Activated naive CD4-positive, alpha-beta T cell treated with anti-CD3 and anti-CD28 coated beads, Interleukin-2, amount 10 ng/mL, durations not matched to agents 7 days and 5 days (primary cell): ENCODE measurements around the gene ATPAF1.

Experiments
- CTCF ChIA-PET: fragments of 350-600 bp; sonication (Branson Sonifier 250); formaldehyde crosslinking; loops from one replicate; lab custom pipeline; 2021; ENCODE audit warnings: antibody characterized with exemption; lab: Charles Lee
- DNase-seq: peaks from one replicate; pipeline ENCODE4 v3.0.0-alpha.2; 2020
- H3K27ac Mint-ChIP-seq: one replicate; pipeline ENCODE4 v1.8.0; 2021; ENCODE audit warnings: mild to moderate bottlenecking, moderate library complexity, mixed read lengths
- H3K27me3 Mint-ChIP-seq: one replicate; pipeline ENCODE4 v1.8.0; 2021; ENCODE audit warnings: mild to moderate bottlenecking, mixed read lengths
- H3K36me3 Mint-ChIP-seq: one replicate; pipeline ENCODE4 v1.8.0; 2021; ENCODE audit warnings: mixed read lengths
- H3K4me1 Mint-ChIP-seq: one replicate; pipeline ENCODE4 v1.8.0; 2021; ENCODE audit warnings: mixed read lengths
- H3K4me3 Mint-ChIP-seq: one replicate; pipeline ENCODE4 v1.8.0; 2021; ENCODE audit warnings: mild to moderate bottlenecking, moderate library complexity, mixed read lengths
- H3K9me3 Mint-ChIP-seq: one replicate; pipeline ENCODE4 v1.8.0; 2021; ENCODE audit warnings: mixed read lengths

Gene ATPAF1

DNA sequence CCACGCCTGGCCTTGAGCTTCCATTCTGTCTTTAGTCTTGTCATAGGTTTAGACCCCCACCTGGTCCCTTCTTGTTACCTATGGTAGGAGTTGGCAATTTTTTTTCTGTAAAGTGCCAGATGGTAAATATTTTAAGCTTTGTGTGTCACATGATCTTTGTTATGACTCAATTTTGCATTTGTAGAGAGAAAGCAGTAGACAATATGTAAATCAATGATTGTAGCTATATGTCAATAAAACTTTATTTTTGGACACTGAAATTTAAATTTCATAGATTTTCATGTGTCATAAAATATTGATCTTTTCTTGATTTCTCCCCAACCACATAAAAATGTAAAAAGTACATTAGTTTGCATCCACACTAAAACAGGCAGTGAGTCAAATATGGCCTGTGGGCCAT lies 72.1 kb downstream of the ATPAF1 start:
- Mint-ChIP-seq H3K36me3 (peaks cover 62% of the 10 kb centered on the region), H3K27me3 (no peaks in the 10 kb centered on the region), H3K4me3 (no peak overlapping the region), H3K27ac (no peak overlapping the region), H3K4me1 (peaks cover 73% of the 10 kb centered on the region), H3K9me3 (no peaks in the 10 kb centered on the region)
- no peak for DNase-seq
- CTCF ChIA-PET, result no interaction called here

- no peaks in the 10 kb centered on the region for H3K27me3 Mint-ChIP-seq
- H3K9me3 Mint-ChIP-seq, result no peaks in the 10 kb centered on the region
- no peak overlapping the region for H3K4me3 Mint-ChIP-seq
- peak; percentile 44 for DNase-seq
- H3K36me3 Mint-ChIP-seq, result peaks cover 64% of the 10 kb centered on the region
- CTCF ChIA-PET, result no interaction called here
- peak overlapping the region; percentile 12 for H3K27ac Mint-ChIP-seq
- peaks cover 66% of the 10 kb centered on the region for H3K4me1 Mint-ChIP-seq
Measured at GRCh38 chr1:46595127-46595526, 73.0 kb downstream of the ATPAF1 start.

DNA sequence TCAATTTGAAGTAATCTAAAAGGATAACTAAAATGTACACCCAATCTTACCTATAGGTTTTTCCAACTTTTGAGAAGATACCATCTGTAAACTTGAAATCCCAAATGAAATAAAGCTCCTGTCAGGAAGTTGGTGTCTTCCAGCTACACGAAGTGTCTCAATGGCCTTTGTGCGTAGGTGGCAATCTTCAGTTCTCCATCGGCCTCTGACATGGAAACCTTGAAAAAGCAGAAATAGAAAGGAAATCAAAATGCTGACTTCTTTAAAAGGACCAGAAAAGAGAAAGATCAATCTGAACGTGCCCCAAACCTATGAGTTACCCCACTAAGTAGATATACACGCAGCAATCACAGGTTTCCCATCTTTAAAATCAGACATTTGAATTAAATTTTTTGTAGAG lies 74.1 kb downstream of the ATPAF1 start:
- CTCF ChIA-PET, result no interaction called here
- H3K4me1 Mint-ChIP-seq, result peaks cover 56% of the 10 kb centered on the region
- H3K36me3 Mint-ChIP-seq, result peaks cover 71% of the 10 kb centered on the region
- peak overlapping the region; percentile 19 for H3K27ac Mint-ChIP-seq
- H3K4me3 Mint-ChIP-seq, result no peak overlapping the region
- peaks cover 8% of the 10 kb centered on the region for H3K9me3 Mint-ChIP-seq
- DNase-seq, result no peak
- no peaks in the 10 kb centered on the region for H3K27me3 Mint-ChIP-seq

DNA sequence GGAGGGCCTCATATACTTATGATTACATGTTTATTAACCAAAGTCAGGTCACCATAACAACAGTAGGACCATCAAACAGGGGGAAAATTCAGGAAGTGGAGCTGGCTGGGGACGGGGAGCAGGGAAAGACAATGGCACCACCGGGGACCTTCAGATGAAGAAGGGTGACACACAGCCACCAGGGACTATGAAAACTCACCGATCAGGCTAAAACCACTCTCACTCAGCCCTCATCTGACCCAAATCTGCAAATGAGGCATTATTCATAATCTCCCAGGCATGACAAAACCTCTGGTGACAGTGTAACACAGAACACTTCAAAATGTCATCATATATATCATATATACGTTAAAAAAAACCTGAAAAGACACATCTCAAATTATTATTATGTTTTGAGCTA lies 75.3 kb downstream of the ATPAF1 start:
- CTCF ChIA-PET, result no interaction called here
- no peak for DNase-seq
- Mint-ChIP-seq H3K4me1 (peaks cover 45% of the 10 kb centered on the region), H3K36me3 (peaks cover 70% of the 10 kb centered on the region), H3K27ac (no peak overlapping the region), H3K9me3 (peaks cover 11% of the 10 kb centered on the region), H3K4me3 (no peak overlapping the region), H3K27me3 (no peaks in the 10 kb centered on the region)

DNA sequence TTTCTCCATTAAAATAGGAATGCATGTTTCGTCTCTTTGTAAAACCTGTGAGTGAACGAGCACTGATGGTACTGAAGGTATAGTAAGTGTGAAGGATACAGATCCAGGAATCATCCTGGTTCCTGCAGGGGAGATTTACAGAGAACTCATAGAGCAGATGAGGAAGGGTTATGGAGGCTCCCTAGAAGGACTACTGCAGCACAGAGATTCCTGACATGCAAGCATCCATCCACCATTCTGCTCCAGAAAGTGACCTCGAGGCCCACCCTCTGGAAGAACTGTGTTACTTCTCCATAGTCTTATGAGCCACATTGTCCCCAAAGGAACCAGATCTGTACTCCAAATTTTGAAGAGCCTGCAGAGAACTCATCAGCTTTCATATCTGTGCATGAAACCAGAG lies 78.6 kb downstream of the ATPAF1 start:
- no peak overlapping the region for H3K27ac Mint-ChIP-seq
- no peak overlapping the region for H3K4me3 Mint-ChIP-seq
- CTCF ChIA-PET, result interaction anchor here (1.8 kb wide), 1 partner anchor 14 kb away, joined by 6 read pairs; the partner anchor contains the start of gene MKNK1
- H3K9me3 Mint-ChIP-seq, result peaks cover 11% of the 10 kb centered on the region
- H3K4me1 Mint-ChIP-seq, result peaks cover 25% of the 10 kb centered on the region
- DNase-seq, result no peak
- no peaks in the 10 kb centered on the region for H3K27me3 Mint-ChIP-seq
- H3K36me3 Mint-ChIP-seq, result peaks cover 77% of the 10 kb centered on the region

DNA sequence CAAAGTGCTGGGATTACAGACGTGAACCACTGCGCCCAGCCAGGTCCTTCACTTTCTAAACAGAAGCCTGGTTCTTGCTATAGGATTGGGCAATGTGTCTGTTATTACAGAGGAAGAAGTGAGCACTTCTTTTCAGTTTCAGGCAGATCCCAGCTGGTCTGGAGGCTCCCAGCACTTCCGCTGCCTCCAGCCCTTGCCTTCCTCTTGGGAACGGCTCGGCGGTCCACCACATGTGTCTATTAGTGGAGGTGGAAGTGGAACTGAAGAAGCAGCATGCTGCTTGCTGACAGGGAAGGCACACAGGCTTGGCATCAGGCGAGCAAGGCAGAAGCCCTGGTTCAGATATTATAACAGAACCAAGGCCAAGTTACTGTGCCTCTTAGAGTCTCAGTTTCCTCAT lies 81.1 kb downstream of the ATPAF1 start:
- H3K4me1 Mint-ChIP-seq, result peaks cover 25% of the 10 kb centered on the region
- no peaks in the 10 kb centered on the region for H3K27me3 Mint-ChIP-seq
- H3K9me3 Mint-ChIP-seq, result peaks cover 11% of the 10 kb centered on the region
- CTCF ChIA-PET, result interaction anchor here (1.7 kb wide), 1 partner anchor 12 kb away, joined by 4 read pairs; no protein-coding TSS in a partner anchor
- no peak for DNase-seq
- peaks cover 75% of the 10 kb centered on the region for H3K36me3 Mint-ChIP-seq
- H3K4me3 Mint-ChIP-seq, result no peak overlapping the region
- H3K27ac Mint-ChIP-seq, result no peak overlapping the region

DNA sequence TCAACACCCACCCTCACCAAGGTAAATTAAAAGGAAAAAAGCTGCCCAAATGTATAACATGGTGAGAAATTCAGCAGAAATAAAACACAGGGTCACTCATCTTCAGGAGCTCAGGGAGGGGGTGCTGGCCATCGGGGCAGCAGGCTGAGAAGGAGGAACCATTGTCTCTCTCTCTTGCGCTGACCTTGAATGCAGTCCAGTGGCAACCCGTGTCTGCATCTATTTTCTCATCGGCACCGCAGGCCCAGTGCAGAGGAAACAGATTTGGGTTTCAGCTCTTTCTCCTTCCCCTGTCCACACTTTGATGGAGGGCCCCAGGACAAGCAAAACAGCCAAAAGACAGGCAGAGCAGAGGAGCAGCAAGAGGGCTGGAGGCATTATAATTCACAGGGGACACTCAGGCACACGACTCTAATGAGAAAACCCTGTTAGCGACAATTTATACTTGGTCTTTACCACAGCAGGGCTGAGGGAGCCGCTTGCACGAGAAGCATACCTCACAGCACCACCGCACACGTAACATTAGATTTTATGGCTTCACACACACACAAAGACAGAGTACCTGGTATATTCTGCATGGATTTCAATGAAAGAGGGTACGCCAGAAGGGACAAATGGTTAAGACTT lies 82.7 kb downstream of the ATPAF1 start:
- no peak for DNase-seq
- H3K4me3 Mint-ChIP-seq, result no peak overlapping the region
- no peak overlapping the region for H3K27ac Mint-ChIP-seq
- H3K4me1 Mint-ChIP-seq, result peaks cover 32% of the 10 kb centered on the region
- H3K9me3 Mint-ChIP-seq, result peaks cover 11% of the 10 kb centered on the region
- peaks cover 70% of the 10 kb centered on the region for H3K36me3 Mint-ChIP-seq
- CTCF ChIA-PET, result interaction anchor here (1.7 kb wide), 1 partner anchor 14 kb away, joined by 4 read pairs; no protein-coding TSS in a partner anchor
- H3K27me3 Mint-ChIP-seq, result no peaks in the 10 kb centered on the region

DNA sequence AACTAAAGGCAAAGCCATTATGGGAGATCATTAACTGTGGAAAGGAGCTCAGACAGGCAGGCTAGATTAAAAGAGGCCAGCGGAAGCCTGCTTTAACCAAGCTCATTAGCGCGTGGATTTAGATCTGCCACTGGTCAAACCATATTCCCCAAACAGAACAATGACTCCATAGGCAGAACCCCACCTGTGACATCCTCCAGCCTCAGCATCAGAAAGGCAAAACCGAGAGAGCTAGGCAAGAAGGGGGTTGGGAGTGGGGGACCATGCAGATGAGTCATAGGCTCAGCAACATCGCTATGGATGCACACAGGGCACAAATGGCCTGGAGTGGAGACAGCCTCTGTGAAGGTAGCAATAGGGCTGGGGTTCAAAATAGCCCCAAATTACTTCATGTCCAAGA lies 84.7 kb downstream of the ATPAF1 start:
- CTCF ChIA-PET, result interaction anchor here (1.0 kb wide), 1 partner anchor 14 kb away, joined by 3 read pairs; no protein-coding TSS in a partner anchor
- no peaks in the 10 kb centered on the region for H3K9me3 Mint-ChIP-seq
- H3K4me3 Mint-ChIP-seq, result no peak overlapping the region
- H3K27ac Mint-ChIP-seq, result no peak overlapping the region
- H3K4me1 Mint-ChIP-seq, result peaks cover 43% of the 10 kb centered on the region
- peaks cover 65% of the 10 kb centered on the region for H3K36me3 Mint-ChIP-seq
- H3K27me3 Mint-ChIP-seq, result no peaks in the 10 kb centered on the region
- no peak for DNase-seq

- H3K27me3 Mint-ChIP-seq, result no peaks in the 10 kb centered on the region
- H3K27ac Mint-ChIP-seq, result peak overlapping the region; percentile 93
- no peaks in the 10 kb centered on the region for H3K9me3 Mint-ChIP-seq
- no peak overlapping the region for H3K4me3 Mint-ChIP-seq
- peaks cover 68% of the 10 kb centered on the region for H3K36me3 Mint-ChIP-seq
- peaks cover 43% of the 10 kb centered on the region for H3K4me1 Mint-ChIP-seq
- CTCF ChIA-PET, result no interaction called here
- no peak for DNase-seq
Measured at GRCh38 chr1:46582972-46583371, 85.2 kb downstream of the ATPAF1 start.
